Right lung (tissue), 5 donors: Measurements from ENCODE around the gene TBCCD1. TPM values are rescaled to one million over a fixed set of nuclear protein-coding genes. Genes with fewer than 3 reads are reported as not detected.
"Not testable (repeated sequence)": the region's sequence is repeated elsewhere in the genome, so short reads cannot be mapped to it uniquely, and the experiment has no call there.

Experiments used
- DNase-seq, 2 donors: peaks; one replicate each; pipeline ENCODE4 v3.0.0-alpha.2; 2013
- polyA plus RNA-seq, 5 donors: library from polyadenylated mRNA; unstranded; fragments of 120-200 nt; gene quantifications; one replicate each; pipeline versions ENCODE4 v1.2.1 to v1.2.3, GENCODE V29; 2013; ENCODE audit warnings: inconsistent platforms in 1 of 5, low replicate concordance in 1 of 5; ENCODE audit not compliant: insufficient read length in 5 of 5, insufficient read depth in 1 of 5

TBCCD1 gene
- polyA plus RNA-seq, 5 donors: 16.7 to 22.1 (median 19.6) TPM

- no peak for DNase-seq
Measured at GRCh38 chr3:186520957-186521842, 45.9 kb downstream of the TBCCD1 start.

- DNase-seq: no peak
Measured at GRCh38 chr3:186520431-186520830, 46.7 kb downstream of the TBCCD1 start.

DNA sequence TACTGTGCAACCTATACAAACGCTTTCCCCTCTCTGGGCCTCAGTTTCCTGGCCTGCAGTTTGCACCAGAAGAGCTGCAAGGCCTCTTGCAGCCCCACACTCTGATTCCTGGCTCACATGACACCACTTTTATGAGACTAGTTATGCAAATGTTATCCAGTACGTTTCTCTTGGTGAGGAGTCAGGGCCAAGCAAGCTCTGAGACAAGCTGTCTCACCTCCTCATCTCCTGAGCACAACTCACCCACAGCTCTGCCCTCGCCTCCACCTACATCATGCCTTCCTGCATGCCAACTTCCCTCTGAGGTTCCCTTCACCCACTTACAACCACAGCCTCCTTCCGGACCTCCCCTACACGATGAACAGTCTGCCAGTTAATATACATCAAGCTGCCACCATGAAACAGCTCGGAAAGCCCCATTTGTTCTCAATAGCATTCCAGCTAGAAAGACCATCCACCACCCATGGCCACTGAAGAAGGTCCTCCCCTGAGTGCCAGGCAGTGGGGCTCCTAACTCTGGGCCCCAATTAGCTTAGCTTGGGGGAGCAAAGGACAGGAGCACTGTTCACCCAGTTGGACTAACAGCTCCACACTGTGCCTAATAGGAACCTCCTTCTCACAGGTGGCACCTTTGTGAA, 48.0 kb downstream of the TBCCD1 start:
- no peak for DNase-seq

DNA sequence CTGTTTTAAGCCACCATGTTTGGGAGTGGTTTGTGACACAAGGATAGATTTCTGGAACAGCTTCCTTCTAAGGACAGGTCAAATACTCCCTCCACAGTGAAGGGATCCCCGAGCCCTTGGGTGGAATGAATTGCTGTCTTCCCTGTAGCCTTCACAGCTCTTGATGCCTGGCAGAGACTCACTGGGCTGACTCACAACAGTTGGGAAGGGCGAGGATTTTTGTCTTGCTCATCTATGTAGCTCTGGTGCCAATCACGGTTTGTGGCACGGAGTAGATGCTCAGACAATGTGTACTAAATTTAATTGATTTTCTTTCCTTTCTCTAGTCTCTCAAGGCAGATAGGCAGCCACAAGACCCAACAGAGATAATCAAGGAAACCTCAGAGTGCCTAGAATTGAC, 49.9 kb downstream of the TBCCD1 start:
- no peak for DNase-seq

DNA sequence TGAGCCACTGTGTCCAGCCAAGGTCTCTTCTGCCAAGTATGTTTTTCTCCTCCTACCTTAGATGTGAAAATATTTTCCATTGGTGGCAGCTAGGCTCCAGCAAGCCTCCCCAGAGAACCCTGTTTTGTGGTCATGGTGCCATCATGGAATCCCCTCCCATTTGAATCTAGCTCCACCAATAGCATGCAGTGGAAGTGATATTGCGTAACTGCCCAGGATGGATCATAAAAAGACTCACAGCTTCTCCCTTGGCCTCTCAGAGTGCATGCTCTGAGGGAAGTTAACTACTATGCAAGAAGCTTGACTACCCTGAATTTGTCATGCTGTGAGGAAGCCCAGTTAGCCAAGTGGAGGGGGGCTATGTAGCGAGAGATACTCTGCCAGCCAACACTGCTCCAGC, 50.5 kb downstream of the TBCCD1 start:
- no peak for DNase-seq

DNA sequence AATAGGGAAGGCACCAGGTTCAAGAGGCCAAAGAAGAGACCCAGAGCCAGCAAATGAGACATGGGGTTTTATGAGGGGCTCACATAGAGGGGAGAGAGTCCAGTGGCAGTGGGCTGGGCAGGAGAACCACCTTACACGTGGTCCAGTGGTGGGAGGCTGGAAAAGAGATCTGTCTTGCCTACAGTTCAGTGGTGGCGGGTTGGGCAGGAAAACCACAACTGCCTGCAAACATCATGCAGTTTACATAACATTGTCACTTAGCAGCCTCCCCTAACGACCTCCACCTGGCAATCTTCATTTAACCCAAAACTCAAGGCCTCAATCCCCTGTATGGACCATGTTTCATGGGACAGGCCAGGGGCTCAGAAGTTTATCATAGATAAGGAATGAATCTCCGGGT, 52.0 kb downstream of the TBCCD1 start:
- DNase-seq: no peak

DNA sequence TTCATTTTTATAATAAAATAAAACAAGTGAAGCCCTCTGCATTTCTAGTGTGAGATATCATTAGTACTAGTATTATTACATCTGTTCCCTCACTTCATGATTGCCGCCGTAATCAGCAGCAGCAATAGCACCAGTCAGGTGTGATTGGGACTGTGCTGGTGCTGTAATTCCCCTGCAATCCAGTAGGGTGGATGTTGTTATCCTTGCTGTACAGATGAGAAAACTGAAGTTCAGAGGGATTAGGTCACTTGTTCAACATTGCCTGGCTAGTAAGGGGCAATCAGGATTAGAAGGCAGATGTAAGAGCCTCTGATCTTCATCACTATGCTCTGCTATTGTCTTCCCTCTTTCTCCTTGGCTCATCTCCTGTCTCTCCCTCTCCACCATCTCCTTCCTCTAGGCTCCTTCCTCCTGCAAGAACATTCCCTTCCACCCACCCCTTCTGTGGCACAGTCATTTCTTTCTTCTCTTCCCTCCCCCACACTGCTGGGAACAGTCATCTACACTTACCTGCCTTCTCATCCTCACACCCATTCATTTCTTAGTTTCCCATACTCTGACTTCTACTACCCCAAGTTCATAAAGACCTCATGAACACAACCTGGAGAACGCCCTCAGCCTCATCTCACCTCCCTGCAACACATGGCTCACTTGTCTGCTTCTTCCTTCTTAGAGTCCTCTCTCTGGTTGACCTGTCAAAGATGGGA, 52.7 kb downstream of the TBCCD1 start:
- DNase-seq: no peak

- DNase-seq: no peak
Measured at GRCh38 chr3:186513386-186513785, 53.8 kb downstream of the TBCCD1 start.

- DNase-seq: no peak
Measured at GRCh38 chr3:186512570-186513302, 54.4 kb downstream of the TBCCD1 start.

DNA sequence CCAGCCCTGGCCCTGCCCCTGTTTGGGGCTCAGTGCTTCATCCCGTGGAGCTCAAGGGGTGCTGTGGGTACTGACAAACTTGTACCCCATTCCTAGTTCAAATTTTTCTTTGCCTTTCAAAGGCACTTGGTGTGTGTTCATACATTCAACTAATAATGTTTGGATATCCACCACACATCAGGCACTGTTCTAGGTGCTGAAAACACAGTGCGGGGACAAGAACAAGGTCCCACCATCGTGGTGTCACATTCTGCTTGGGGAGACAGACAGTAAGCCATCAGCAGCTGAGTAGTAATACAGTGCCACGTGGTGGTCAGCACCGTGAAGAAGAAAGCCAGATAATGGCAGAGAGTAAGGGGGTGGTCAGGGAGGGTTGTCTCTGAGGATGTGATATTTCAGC, 55.4 kb downstream of the TBCCD1 start:
- no peak for DNase-seq

- no peak for DNase-seq
Measured at GRCh38 chr3:186511245-186511644, 55.9 kb downstream of the TBCCD1 start.

DNA sequence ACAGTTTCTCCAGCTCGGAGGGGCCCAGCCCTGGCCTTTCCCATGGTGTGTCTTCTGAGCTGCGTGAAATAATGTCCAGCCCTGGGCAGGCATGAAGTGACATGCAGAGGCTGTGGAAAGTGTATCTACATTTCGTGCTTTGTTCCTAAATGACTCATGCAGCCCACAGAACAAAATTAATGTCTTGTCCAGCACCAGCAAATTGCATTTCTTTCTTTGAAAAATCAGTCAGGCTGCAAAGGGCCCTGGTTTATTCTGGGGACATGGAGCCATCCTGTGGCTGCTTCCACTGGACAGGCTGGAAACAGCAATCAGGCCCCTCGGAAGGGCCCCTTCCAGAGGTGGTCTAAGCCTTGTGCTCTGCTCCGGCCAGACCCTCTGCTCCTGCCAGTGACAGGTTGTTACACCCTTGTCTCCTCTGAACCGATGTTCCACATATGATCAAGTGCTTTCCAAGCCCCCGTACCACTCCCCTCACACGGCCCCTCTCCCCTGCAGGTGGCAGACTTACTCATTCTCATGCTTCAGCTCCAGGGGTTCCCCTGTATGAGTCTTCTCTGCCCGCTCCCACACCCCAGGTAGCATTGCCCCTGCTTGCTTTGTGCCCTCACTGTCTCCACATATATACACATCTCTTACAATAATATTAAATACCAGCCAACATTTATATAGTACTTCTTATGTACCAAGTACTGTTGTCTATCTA, 56.6 kb downstream of the TBCCD1 start:
- no peak for DNase-seq

- no peak for DNase-seq
Measured at GRCh38 chr3:186509423-186509822, 57.7 kb downstream of the TBCCD1 start.

DNA sequence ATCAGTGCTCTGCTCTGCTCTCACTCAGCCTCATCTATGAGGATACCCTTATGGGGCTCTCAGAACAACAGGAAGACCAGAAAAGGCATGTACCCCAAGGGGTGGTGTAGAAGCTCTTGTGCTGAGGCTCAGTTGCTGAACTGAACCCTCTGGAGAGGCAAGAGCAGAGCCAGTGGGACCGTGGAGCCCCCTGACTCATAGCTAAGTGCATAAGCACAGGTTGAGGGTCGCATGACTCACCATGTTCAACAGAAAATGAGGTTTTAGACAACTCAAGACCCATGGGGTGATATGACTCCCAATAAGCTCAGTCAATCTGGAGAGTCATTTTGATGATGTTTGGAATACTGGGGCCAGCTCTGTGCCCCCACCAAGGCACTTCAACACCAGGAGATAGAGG, 60.3 kb downstream of the TBCCD1 start:
- DNase-seq: no peak

DNA sequence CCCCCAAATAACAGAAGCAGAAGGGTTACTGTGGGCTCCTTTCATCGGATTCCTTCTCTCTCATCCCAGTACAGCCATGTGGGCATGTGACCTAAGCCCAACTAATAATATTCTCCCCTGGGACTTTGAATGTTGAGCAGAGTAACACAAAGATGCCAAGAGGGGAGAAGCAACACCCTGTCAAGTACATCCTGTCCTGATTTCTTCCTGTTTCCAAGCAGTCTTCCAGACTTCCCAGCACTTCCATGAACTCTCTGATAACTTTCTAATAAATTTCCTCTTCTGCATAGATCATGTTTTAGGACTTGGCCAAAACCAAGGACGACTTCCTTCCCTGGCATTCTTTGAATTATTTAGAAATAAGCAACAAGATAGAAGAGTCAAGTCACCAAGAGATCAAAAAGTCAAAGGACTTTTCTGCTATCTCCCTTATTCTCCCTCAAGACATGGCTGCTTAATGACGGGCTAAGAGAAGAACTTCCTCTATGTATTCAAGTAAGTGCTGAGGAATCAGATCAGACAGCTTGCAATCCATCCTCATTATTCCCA, 60.9 kb downstream of the TBCCD1 start:
- no peak for DNase-seq

- DNase-seq: no peak
Measured at GRCh38 chr3:186502966-186503712, 64.0 kb downstream of the TBCCD1 start.

DNA sequence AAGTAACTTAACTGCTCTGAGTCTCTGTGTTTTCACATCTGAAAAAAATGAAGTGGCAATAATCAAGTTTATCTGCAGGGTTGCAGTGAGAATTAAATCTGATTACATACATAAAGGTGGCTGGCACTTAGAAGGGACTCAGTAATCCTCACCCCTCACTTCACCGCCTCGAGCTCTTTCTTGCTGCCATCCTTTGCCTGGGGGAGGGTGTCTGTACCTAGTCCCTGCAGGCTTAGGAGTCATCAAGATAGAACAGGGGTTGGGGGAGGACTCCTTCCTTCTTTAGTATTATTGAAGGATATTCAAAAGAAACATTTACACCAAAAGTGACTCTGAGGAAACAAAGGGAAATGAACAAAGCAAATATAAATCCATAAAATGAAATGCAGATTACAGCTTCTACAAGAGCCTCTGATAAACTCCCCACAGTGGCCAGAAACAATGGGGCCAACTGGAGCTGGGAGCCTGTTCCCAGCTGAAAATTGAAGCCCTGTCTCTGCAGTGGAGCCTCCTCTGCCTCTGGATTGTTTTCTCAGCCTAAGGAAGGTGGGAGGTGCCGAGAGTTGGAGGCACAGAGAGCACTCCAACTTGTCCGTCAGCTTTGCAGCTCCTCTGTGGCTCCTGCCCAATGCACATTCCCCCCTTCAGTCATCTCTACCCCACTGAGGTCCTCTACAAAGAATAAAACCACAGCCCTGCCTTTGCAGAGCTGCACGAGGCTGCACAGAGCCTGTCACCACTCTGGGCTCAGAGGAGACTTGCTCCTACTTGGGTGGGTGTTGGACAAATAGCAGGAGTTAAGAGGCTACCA, 64.8 kb downstream of the TBCCD1 start:
- DNase-seq: no peak

DNA sequence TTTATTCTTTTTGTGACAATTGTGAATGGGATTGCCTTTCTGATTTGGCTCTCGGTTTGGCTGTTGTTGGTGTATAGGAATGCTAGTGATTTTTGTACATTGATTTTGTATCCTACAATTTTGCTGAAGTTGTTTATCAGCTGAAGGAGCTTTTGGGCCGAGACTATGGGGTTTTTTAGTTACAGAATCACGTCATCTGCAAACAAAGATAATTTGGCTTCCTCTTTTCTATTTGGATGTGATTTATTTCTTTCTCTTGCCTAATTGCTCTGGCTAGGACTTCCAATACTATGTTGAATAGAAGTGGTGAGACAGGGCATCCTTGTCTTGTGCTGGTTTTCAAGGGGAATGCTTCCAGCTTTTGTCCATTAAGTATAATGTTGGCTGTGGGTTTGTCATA, 67.2 kb downstream of the TBCCD1 start:
- DNase-seq: not testable (repeated sequence)

DNA sequence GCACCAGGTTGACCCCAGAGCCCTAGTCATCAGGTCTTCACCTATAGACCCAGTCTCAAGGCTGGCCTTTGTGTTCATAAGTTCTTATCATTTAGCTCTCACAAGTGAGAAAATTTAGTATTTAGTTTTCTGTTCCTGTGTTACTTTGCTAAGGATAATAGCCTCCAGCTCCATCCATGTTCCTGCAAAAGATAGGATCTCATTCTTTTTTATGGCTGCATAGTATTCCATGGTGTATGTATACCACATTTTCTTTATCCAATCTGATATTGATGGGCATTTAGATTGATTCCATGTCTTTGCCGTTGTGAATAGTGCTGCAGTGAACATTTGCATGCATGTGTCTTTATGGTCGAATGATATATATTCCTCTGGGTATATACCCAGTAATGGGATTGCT, 69.1 kb downstream of the TBCCD1 start:
- not testable (repeated sequence) for DNase-seq
